ENCODE data around the gene IL17B. TPM values are rescaled to one million over a fixed set of nuclear protein-coding genes. Genes with fewer than 3 reads are reported as not detected.

Gene IL17B
- total RNA-seq (2011; cell fraction: chromatin; rRNA removed; ENCODE audit: low replicate concordance): not detected in 2 replicates
- total RNA-seq (2011; cell fraction: nucleolus; rRNA removed): not detected in 2 replicates
- not detected in 2 replicates for total RNA-seq (2011; cell fraction: nucleoplasm; rRNA removed)
- total RNA-seq (2014; rRNA removed): 1.5 and 2.6 TPM in 2 replicates
- not detected in 2 replicates for total RNA-seq (2014; rRNA removed; fragmentation: Illumina TruSeq; extraction: Trizol)
- 0.36 TPM in 1 of 2 replicates, not detected in the other for total RNA-seq (2015; rRNA removed; fragmentation: Illumina TruSeq; extraction: Trizol)
- 0.51 and 0.58 TPM in 2 replicates for total RNA-seq (2021)
- polyA plus RNA-seq (2011; rRNA removed): 0.28 and 0.81 TPM in 2 replicates
- 0.57 and 0.58 TPM in 2 replicates for polyA plus RNA-seq (2011; cell fraction: cytosol; rRNA removed)
- 0.43 and 0.73 TPM in 2 replicates for polyA plus RNA-seq (2011; cell fraction: nucleus; rRNA removed)
- 0.44 and 3.0 TPM in 2 replicates for polyA plus RNA-seq (2012)
- polyA plus RNA-seq (2014; fragmentation: Illumina TruSeq; extraction: Trizol): 0.57 TPM in 1 of 2 replicates, not detected in the other
- under 1 TPM; 0.32 to 0.53 TPM for polyA plus RNA-seq (2014; fragmentation: Nextera tagmentation; extraction: Ambion mirVana)
- polyA plus RNA-seq (2014; rRNA removed): 1.0 and 3.0 TPM in 2 replicates
- not detected in 2 replicates for polyA minus RNA-seq (2011; rRNA and poly(A)+ RNA removed)
- 2.4 TPM in 1 of 2 replicates, not detected in the other for polyA minus RNA-seq (2011; cell fraction: cytosol; rRNA and poly(A)+ RNA removed)
- polyA minus RNA-seq (2011; cell fraction: nucleus; rRNA and poly(A)+ RNA removed): not detected in 2 replicates
- Bru-seq, nascent RNA: percentile 24 among the genes with signal in this experiment
- percentile 31 among the genes with signal in this experiment for BruChase-seq, experiment 1, labeled RNA remaining after a 2-hour chase
- percentile 30 among the genes with signal in this experiment for BruChase-seq, experiment 2, labeled RNA remaining after a 6-hour chase
- long read RNA-seq, experiment 1, partial matches to known transcripts: 0 of 1 reads
- long read RNA-seq, experiment 1, other reads (novel, unspliced or antisense): 1 of 1 reads
- long read RNA-seq, experiment 2, partial matches to known transcripts: 0 of 1 reads
- long read RNA-seq, experiment 2, other reads (novel, unspliced or antisense): 1 of 1 reads
- long read RNA-seq, experiment 3, partial matches to known transcripts: 0 of 3 reads
- long read RNA-seq, experiment 3, other reads (novel, unspliced or antisense): 3 of 3 reads

- Histone ChIP-seq H3K36me3 (ENCODE audit: control insufficient read depth, insufficient read depth, low read length) (no peaks in the 10 kb centered on the region), H3K4me2 (ENCODE audit: insufficient read depth, low read length) (no peak within 1 kb of the TSS), H3K9me3 (replicated peaks; ENCODE audit: control insufficient read depth, insufficient read depth, low read depth, low read length) (no peaks in the 10 kb centered on the region), H4K20me1 (replicated peaks; ENCODE audit: control insufficient read depth, insufficient read depth, low read length) (no peaks in the 10 kb centered on the region), H3K79me2 (ENCODE audit: control insufficient read depth, insufficient read depth, low read length) (no peaks in the 10 kb centered on the region), H2AFZ (ENCODE audit: low read depth, low read length) (no peak within 1 kb of the TSS; the same call in 1 of the 2 replicates), H3K9ac (ENCODE audit: insufficient read depth in 1 of 2, low read depth in 2 of 2, low read length in 2 of 2) (peak within 1 kb of the TSS in 1 of 2 experiments; percentile 70; a peak in 1 of 4 replicates), H3K4me1 (replicated peaks in 1 of 2; ENCODE audit: control insufficient read depth in 2 of 2, insufficient read depth in 2 of 2, low read length in 2 of 2) (peaks cover 0 to 27% of the 10 kb centered on the region in 2 experiments; a peak in 3 of 5 replicates), H3K4me3 (no peak within 1 kb of the TSS), H3K9me1 (ENCODE audit: control insufficient read depth, insufficient read depth, low read length) (no peaks in the 10 kb centered on the region), H3K27ac (ENCODE audit: extremely low read depth, low read depth, low read length) (no peak within 1 kb of the TSS; the same call in 2 of the 3 replicates), H3K27me3 (ENCODE audit: control insufficient read depth in 2 of 2, insufficient read depth in 2 of 2, low read length in 2 of 2) (no peaks in the 10 kb centered on the region)
- BruUV-seq (replicated peaks): no TSS peak
- ATAC-seq: no peak
- in situ Hi-C loops (cut with MboI) (no loop called here), intact Hi-C loops (cut with micrococcal nuclease) (no loop called here)
- FAIRE-seq: no peak
- WGBS (ENCODE audit: insufficient coverage, low coverage, missing lambda C conversion rate): 47% methylated on average over 20 of the region's 22 CpGs
- DNase-seq (ENCODE audit: extremely low read depth in 1 of 4, low spot score in 3 of 4): no peak
- ChIA-PET CTCF (ENCODE audit: low intra/inter-chr PET ratio) (no interaction called here), POLR2A (interaction anchor here (1.2 kb wide), 1 partner anchor 86 kb away, joined by 3 read pairs; no protein-coding TSS in a partner anchor)
- no peak for TF ChIP-seq ETV5 (CRISPR knock-in tag; IDR thresholded peaks at IDR 0.05; ENCODE audit: low read depth)
- no peak for TF ChIP-seq RBM39 (optimal IDR thresholded peaks at IDR 0.05; ENCODE audit: low read depth, low read length)
- no peak for TF ChIP-seq CBX3 (IDR thresholded peaks at IDR 0.05; ENCODE audit: borderline replicate concordance in 1 of 2, low read length in 2 of 2)
- TF ChIP-seq E2F8 (IDR thresholded peaks at IDR 0.05; ENCODE audit: low read depth, partially characterized antibody): no peak
- no peak for TF ChIP-seq TEAD4 (IDR thresholded peaks at IDR 0.05; ENCODE audit: low read length)
- TF ChIP-seq TEAD4 (CRISPR knock-in tag; IDR thresholded peaks at IDR 0.05; ENCODE audit: borderline replicate concordance): no peak
- no peak for TF ChIP-seq EP400 (IDR thresholded peaks at IDR 0.05)
Observed at GRCh38 chr5:149379177-149379761, at the start of gene IL17B. IL17B (minus strand) TSS chr5:149379292; CDS start chr5:149379225, 67 bp downstream.

All from K562 (cell line).